GM06990 (cell line): ENCODE data around the gene BCOR.

Experiments
- DNase-seq: peaks from one replicate; pipeline ENCODE4 v3.0.0-alpha.2; 2011; ENCODE audit not compliant: insufficient read length; ENCODE audit errors: extremely low read depth
- H3K27me3 ChIP-seq: replicated peaks from 2 replicates; pipeline ENCODE4 v1.6.0; 2011; ENCODE audit warnings: low read length; ENCODE audit not compliant: control insufficient read depth, insufficient read depth
- H3K36me3 ChIP-seq: 2 replicates; pipeline ENCODE4 v1.5.1; 2011; ENCODE audit warnings: low read length; ENCODE audit not compliant: control insufficient read depth, insufficient read depth
- H3K4me3 ChIP-seq: replicated peaks from 2 replicates; pipeline ENCODE4 v1.5.1; 2011; ENCODE audit warnings: low read depth, mild to moderate bottlenecking, control low read depth, low read length
- CTCF ChIP-seq: IDR thresholded peaks from 2 replicates; pipeline ENCODE4 v1.5.1; 2011; ENCODE audit warnings: low read length, control low read depth, mild to moderate bottlenecking, inconsistent platforms; ENCODE audit not compliant: insufficient read depth, poor library complexity, severe bottlenecking

BCOR gene

DNA sequence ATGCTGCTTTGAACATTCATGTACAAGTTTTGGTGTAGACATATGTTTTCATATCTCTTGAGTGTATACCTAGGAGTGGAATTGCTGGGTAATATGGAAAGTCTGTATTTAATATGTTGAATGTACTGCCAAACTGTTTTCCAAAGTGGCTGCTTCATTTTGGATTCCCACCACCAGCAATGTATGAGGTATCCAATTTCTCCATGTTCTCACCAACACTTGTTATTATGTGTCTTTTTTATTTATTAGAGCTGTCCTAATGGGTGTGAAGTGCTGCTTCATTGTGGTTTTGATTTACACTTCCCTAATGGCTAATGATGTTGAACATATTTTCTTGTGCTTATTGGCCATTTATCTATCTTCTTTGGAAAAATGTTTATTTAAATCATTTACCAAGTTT is 60.4 kb downstream of the BCOR start:
- Histone ChIP-seq H3K4me3 (no peak overlapping the region), H3K36me3 (no peaks in the 10 kb centered on the region), H3K27me3 (no peaks in the 10 kb centered on the region)
- no peak for DNase-seq
- no peak for TF ChIP-seq CTCF

DNA sequence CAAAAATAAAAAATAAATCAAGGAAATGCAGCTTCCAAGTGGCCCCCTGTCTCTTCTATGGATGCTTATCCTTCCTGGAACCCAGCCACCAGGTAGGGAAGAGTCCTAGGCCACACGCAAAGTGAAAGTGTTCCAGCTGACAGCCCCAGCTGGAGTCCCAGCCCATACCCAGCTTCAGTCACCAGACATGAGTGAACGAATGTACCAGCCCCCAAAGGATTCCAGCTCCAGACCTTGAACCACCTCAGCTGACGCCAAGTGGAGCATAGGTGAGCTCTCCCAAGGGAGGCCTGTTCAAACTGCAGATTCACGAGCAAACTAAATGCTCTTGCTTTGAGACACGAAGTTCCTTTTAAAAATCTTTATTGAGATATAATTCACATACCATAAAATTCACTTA is 62.0 kb downstream of the BCOR start:
- Histone ChIP-seq H3K27me3 (no peaks in the 10 kb centered on the region), H3K4me3 (no peak overlapping the region), H3K36me3 (no peaks in the 10 kb centered on the region)
- DNase-seq = no peak
- TF ChIP-seq CTCF = no peak

DNA sequence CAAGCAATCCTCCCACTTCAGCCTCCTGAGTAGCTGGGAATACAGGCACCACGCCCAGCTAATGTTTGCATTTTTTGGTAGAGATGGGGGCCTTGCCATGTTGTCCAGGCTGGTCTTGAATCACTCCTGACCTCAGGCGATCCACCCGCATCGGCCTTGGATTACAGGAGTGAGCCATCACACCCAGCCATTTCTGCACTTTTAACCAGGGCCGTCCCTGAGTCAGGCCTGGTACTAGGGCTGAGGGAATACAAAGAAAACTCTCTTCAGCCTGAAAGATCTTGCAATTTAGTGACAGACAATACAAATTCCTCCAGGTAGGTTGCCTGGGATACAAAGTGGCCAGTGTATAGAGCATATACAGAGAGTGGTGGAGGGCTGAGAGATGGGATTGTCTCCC is 65.8 kb downstream of the BCOR start:
- no peak for TF ChIP-seq CTCF
- no peaks in the 10 kb centered on the region for H3K36me3 ChIP-seq
- DNase-seq = no peak

DNA sequence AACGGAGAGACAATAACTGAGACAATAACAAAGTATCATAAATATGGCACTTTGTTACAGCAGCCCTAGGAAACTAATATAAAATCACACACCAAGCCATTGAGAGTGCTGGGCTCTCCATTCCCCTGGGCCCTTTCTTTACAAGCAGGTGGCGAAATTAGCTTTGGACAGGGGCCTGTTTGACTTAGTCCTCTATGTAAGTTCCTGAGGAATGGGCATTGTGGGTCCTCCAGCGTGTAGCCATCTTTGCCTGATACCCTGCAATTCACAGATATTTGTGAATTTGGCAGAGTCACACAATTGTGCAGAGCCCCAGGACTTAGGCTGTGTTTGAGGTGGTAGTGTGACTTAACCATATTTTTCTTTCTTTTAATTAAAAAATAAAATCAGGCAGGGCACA is 67.6 kb downstream of the BCOR start:
- no peak for TF ChIP-seq CTCF
- no peaks in the 10 kb centered on the region for H3K27me3 ChIP-seq
- H3K36me3 ChIP-seq = no peaks in the 10 kb centered on the region
- DNase-seq = no peak
- no peak overlapping the region for H3K4me3 ChIP-seq

More for the DNA sequence above, 65.8 kb downstream of the BCOR start:
- H3K4me3 ChIP-seq = no peak overlapping the region
- no peaks in the 10 kb centered on the region for H3K27me3 ChIP-seq

GRCh38 chrX:40022421-40022820 is 75.3 kb downstream of the BCOR start:
- Histone ChIP-seq H3K36me3 (no peaks in the 10 kb centered on the region), H3K4me3 (no peak overlapping the region), H3K27me3 (no peaks in the 10 kb centered on the region)
- DNase-seq = no peak
- no peak for TF ChIP-seq CTCF

GRCh38 chrX:40021647-40022046 is 76.1 kb downstream of the BCOR start:
- no peaks in the 10 kb centered on the region for H3K36me3 ChIP-seq
- DNase-seq = no peak
- no peak for TF ChIP-seq CTCF
- H3K27me3 ChIP-seq = no peaks in the 10 kb centered on the region
- no peak overlapping the region for H3K4me3 ChIP-seq
